Measurements from ENCODE around the gene RHEB. TPM values are rescaled to one million over a fixed set of nuclear protein-coding genes. Genes with fewer than 3 reads are reported as not detected.

The RHEB gene
- polyA plus RNA-seq, 1 of the 3 experiments (the other 2 are of a cell fraction): 87.3 TPM

GRCh38 chr7:151513133-151513532, 6.6 kb downstream of the RHEB start:
- Histone ChIP-seq H2AFZ (ENCODE audit: low read depth) (no peak overlapping the region), H3K4me3 (ENCODE audit: low read depth in 2 of 2, low read length in 1 of 2) (no peak overlapping the region), H3F3A (replicated peaks; ENCODE audit: insufficient read depth) (no peaks in the 10 kb centered on the region), H4K20me1 (ENCODE audit: insufficient read depth) (peaks cover 100% of the 10 kb centered on the region), H3K9me3 (no peaks in the 10 kb centered on the region), H3K4me2 (no peak overlapping the region), H3K27ac (ENCODE audit: low read depth in 2 of 2, low read length in 1 of 2) (no peak overlapping the region), H3K36me3 (replicated peaks in 1 of 2; ENCODE audit: control insufficient read depth in 1 of 2, insufficient read depth in 2 of 2, low read length in 1 of 2) (no peaks in the 10 kb centered on the region), H3K79me2 (ENCODE audit: insufficient read depth) (peaks cover 100% of the 10 kb centered on the region), H3K9me2 (no peaks in the 10 kb centered on the region), H3K4me1 (ENCODE audit: control insufficient read depth in 1 of 2, insufficient read depth in 2 of 2, low read depth in 1 of 2, low read length in 1 of 2) (peaks cover 5 to 15% of the 10 kb centered on the region in 2 experiments; a peak in 3 of 4 replicates), H3K9ac (no peak overlapping the region), H3K27me3 (ENCODE audit: insufficient read depth) (no peaks in the 10 kb centered on the region)
- POLR2A ChIA-PET: no interaction called here
- TF ChIP-seq FOXJ3 (CRISPR knock-in tag; IDR thresholded peaks at IDR 0.05) (no peak), TAF1 (IDR thresholded peaks at IDR 0.05; ENCODE audit: borderline replicate concordance, low read depth, low read length) (no peak), MEF2A (IDR thresholded peaks at IDR 0.05; ENCODE audit: borderline replicate concordance, low read depth) (no peak), REST (IDR thresholded peaks at IDR 0.05; ENCODE audit: low read depth, low read length) (no peak), PBX3 (IDR thresholded peaks at IDR 0.05) (no peak), YY1 (IDR thresholded peaks at IDR 0.05; ENCODE audit: low read depth) (no peak), MXI1 (IDR thresholded peaks at IDR 0.05; ENCODE audit: low read depth, low read length) (no peak), NFIC (IDR thresholded peaks at IDR 0.05; ENCODE audit: borderline replicate concordance) (no peak), NRF1 (IDR thresholded peaks at IDR 0.05; ENCODE audit: low read depth, low read length) (no peak), SIN3A (IDR thresholded peaks at IDR 0.05; ENCODE audit: borderline replicate concordance, low read depth, low read length) (no peak), FOXM1 (IDR thresholded peaks at IDR 0.05; ENCODE audit: low read depth) (no peak), FOSL2 (IDR thresholded peaks at IDR 0.05; ENCODE audit: borderline replicate concordance, low read depth) (no peak), TCF12 (IDR thresholded peaks at IDR 0.05) (no peak), GATA2 (CRISPR knock-in tag; IDR thresholded peaks at IDR 0.05) (no peak), USF2 (IDR thresholded peaks at IDR 0.05; ENCODE audit: borderline replicate concordance, low read depth, low read length) (no peak), ZBTB33 (IDR thresholded peaks at IDR 0.05; ENCODE audit: borderline replicate concordance, low read depth) (no peak), IRF3 (IDR thresholded peaks at IDR 0.05; ENCODE audit: low read depth, low read length) (no peak), MAX (IDR thresholded peaks at IDR 0.05; ENCODE audit: low read depth) (no peak), USF1 (IDR thresholded peaks at IDR 0.05; ENCODE audit: borderline replicate concordance, low read depth) (no peak), CTCF (IDR thresholded peaks at IDR 0.05) (no peak)
- whole genome bisulfite sequencing (ENCODE audit: low lambda C conversion rate): 100% methylated on average over 1 of the region's 1 CpG
- no peak for DNase-seq
- CTCF ChIA-PET: interaction anchor here (0.8 to 1.5 kb wide), 3 partner anchors 45 to 145 kb away, joined by 3 read pairs; no protein-coding TSS in a partner anchor
